ENCODE results near the gene DUOXA2.

- no peak for TF ChIP-seq SMC3 (IDR thresholded peaks at IDR 0.05)
- no peak for TF ChIP-seq EP300 (IDR thresholded peaks at IDR 0.05)
- no peak for TF ChIP-seq BHLHE40 (IDR thresholded peaks at IDR 0.05; ENCODE audit: low read depth, low read length)
- no peak for TF ChIP-seq CEBPB (IDR thresholded peaks at IDR 0.05)
- no peak for TF ChIP-seq CTCF (IDR thresholded peaks at IDR 0.05)
- TF ChIP-seq POLR2A (IDR thresholded peaks at IDR 0.05; ENCODE audit: low read length), result no peak
- TF ChIP-seq JUNB (IDR thresholded peaks at IDR 0.05), result no peak
- no peak for TF ChIP-seq PBX3 (IDR thresholded peaks at IDR 0.05)
- no peak for TF ChIP-seq MAX (IDR thresholded peaks at IDR 0.05)
- no peak for TF ChIP-seq CHD4 (IDR thresholded peaks at IDR 0.05; ENCODE audit: borderline replicate concordance)
- TF ChIP-seq ZFP36 (IDR thresholded peaks at IDR 0.05; ENCODE audit: borderline replicate concordance, partially characterized antibody), result no peak
- no peak for TF ChIP-seq RAD21 (conservative IDR thresholded peaks at IDR 0.05 in 1 of 2, IDR thresholded peaks at IDR 0.05 in 1 of 2)
- no peak for TF ChIP-seq HMGXB4 (CRISPR knock-in tag; IDR thresholded peaks at IDR 0.05; ENCODE audit: borderline replicate concordance)
These were observed 23.6 kb downstream of the DUOXA2 start for GRCh38 chr15:45137703-45138102.
